AG08396 (cell line): ENCODE measurements around the gene MEX3C.

Experiments used
- DNase-seq: peaks from one replicate; pipeline ENCODE4 v3.0.0; 2012; ENCODE audit warnings: low spot score, mixed read lengths

The MEX3C gene

DNA sequence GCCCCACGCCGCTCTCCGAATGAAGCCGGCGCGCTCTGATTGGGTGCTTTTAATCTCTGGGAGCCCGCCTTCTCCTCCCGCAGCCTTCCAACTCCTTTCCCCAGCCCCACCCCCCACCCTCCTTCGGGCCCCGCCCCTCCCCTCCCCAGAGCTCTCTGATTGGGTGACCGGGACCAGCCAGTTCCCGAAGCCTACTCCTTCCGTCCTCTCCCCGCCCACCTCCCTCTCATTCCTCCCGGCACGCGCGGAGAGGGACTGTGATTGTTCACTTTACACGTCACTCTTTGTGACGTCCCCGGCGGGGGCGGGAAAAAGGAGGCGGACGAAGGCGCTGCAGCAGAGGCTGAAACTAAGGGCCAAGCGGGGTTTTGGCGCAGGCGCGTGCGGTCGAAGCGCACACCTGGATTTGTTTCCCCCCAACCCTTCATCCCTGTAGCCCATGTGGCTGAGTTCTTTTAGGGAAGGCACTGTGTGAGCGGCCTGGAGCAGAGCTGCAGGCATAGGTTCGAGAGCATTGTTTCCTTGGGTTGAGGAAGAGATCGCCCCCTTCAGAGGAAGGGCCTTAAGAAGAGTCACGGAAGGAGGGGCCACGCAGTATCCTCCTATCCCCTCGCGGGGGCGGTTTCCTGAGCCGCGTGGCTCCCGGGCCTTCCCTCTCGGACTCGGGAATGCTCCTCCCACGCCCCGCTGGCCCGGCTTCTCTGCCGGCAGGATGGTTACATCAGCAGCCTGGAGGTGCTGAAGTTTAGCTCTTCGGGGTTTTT is at the start of gene MEX3C:
TSS of gene MEX3C (minus strand) at position 21 of the 764 bp plus-strand sequence. CDS start 361 bp downstream, outside the sequence.
- DNase-seq, result peak; percentile 95

DNA sequence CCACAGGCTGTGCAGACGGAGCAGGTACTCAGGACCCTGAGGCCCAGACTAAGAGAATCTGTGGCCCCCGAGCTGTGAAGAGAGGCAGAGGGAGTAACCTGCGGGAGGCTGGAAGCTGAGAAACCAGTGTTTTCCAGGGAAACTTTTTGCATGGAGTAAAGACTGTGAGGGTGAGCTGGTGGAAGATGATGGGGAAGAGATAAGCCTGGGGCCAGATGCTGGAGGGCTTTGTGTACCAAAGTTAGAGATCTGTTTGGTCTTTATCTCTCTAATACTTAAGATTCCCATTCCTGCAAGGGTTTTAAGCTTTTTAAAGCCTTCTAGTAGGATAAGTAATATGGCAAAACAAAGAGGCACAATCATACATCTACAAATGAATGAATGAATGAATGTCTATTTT is 43.7 kb upstream of the MEX3C start:
- no peak for DNase-seq

DNA sequence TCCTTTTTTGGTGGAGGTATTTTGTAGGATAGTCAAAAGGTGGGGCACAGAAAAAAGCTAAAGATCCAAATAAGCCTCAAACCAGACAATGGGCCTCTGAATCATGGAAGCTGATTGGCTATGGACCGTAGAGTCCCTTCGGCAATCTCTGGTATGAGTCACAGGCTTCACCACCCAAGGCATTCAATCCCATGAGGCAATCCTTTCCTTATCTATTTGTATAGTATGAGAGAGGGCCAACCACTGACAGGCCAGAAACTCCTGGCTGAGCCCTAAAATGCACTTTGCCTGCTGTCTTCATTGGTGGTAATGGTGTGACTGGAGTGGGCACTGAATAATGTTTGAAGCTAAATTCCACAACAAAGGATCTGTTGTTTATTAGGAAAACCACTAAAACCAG is 38.7 kb upstream of the MEX3C start:
- DNase-seq, result peak; percentile 16

DNA sequence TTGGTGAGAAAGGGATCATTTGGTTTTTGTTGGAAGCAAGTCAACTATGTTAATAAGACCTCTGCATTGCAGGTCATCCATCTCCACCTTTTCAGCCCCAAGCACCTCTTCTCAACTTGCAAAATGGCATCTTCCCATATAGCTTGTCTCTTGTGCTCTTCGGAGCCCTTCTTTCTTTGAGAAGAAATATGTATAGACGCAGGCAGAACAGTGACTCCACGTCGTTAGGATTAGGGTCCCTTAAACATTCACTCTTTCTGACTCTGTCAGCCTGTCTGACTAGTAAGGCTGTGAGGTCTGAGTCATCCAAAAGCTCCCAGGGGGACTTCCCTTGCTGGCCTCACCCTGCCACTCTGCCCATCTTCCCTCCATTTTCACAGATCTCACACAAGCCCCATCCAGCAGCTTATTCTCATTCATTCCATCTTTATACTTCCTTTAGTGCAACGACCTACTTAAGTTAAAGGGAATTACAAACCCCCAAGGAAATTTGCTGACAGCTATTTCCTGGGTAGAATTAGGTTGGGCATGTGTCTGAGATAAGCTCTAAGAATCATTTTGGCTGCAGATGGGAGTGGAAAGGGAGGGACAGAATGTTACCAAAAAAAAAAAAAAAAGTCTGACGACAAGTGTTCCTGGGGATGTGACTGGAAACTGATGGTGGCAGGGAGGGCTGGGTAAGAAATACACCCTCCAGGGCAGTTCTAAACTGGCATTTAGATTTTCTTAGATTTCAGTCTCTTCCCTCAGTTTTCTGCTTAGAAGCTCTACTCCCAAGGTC is 37.7 kb upstream of the MEX3C start:
- no peak for DNase-seq

DNA sequence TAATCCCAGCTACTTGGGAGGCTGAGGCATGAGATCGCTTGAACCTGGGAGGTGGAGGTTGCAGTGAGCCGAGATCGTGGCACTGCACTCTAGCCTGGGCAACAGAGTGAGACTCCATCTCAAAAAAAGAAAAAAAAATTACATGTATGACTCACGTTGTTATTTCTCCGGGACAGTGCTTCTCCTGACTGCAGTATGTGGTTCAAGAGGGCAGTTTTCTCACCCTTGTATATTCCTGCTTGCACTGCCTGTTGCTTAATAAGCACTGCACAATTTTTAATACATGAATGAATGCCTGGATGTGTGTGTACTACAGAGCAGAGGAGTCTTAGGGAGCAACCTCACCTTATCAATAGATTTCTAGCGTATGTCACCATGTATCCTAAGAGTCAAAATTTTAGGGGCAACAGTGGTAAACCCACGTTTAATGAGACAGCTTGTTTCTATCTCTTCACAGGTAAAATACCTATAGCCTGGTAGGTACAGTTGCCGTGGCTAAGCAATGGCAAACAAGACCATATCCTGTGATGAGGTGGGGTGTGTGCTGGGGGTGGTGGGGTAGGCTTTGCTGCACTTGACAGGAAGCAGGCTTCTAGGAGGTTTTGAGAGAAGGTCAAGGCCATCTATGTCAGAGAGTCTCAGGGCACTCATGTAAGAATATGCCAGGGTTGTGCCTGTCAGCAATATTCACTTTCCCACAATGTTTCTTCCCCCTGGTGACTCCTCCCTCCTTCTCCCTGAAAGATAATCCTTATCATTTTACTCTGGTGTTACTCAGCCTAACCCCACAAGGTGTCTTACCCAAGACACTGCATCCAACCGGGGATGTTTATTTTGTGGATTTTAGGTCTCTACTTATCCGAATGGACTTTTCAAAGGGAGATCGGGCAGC is 36.9 kb upstream of the MEX3C start:
- no peak for DNase-seq

DNA sequence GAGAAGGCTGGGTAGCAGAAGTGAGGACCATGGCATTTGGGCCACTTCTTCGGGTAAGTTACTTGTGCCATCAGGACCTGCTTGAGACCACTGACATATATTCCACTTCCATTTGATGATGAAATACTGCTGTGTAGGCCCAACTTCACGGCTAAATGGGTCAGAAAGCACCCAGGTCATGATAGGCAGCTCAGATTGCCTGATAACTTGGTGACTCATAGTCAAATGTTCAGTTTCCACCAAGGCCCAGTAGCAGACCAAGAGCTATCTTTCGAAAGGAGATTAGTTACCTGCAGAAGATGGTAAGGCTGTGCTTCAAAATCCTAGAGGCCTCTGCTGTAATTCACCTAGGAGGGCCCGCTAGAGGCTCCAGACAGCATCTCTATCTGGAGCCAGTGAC is 31.8 kb upstream of the MEX3C start:
- no peak for DNase-seq

DNA sequence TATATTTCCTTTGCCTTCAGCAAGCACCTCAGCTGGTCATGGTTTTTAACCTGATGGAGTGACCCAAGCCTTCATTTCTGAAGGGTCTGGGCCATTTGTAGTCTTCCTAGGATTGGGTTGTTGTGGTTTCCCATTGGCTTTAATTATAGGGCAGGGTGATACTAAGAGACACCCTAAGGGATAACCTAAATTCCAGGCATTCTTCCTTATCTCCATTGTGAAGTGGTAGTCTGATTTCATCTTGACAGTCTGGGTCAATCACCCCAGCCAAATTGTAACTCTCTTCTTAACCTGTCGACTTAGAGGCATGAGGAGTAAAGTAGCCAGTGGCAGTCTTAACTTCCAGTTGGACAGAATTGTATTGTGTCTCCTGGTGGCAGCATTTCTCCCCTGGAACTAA is 30.2 kb upstream of the MEX3C start:
- no peak for DNase-seq

DNA sequence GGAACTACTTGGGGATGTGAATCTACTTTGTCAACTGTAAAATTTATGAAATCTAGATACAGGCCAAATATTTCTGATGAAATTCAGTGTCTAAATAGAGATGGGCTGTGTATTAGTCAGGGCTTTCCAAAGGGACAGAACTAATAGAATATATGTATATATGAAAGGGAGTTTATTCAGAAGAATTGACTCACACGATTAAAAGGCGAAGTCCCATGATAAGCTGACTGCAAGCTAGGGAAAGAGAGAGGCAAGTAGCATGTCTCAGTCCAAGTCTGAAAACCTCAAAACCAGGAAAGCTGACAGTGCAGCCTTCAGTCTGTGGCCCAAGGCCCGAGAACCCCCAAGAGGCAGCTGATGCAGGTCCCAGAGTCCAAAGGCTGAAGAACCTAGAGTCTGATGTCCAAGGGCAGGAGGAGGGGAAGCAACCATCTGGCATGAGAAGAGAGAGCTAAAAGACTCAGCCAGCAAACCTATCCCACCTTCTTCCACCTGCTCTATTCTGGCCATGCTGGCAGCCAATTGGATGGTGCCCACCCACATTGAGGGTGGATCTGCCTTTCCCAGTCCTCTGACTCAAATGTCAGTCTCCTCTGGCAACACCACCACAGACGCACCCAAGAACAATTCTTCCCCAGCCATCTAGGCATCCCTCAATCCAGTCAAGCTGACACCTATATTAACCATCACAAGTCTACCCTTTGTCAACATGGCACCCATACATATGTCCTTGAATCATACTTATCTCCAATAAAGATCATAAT is 29.3 kb upstream of the MEX3C start:
- DNase-seq, result no peak

DNA sequence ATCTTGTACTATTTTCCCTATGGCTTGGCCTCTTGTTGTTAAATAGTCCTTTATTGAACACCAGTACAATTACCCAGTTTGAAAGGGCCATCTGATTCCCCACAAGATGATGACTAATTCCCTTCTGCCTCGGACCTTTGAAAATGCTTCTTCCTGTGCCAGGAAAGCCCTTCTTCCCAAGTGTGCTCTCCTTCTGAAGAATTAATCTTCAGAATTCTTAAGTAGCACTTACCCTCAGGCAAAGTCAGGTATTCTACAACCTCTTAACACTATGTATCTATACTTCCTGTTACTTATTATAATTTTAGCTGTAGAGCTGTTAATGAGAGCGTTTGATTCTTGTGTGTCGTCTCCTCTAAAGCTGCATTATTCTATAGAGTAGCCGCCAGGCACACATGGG is 28.6 kb upstream of the MEX3C start:
- DNase-seq, result no peak

DNA sequence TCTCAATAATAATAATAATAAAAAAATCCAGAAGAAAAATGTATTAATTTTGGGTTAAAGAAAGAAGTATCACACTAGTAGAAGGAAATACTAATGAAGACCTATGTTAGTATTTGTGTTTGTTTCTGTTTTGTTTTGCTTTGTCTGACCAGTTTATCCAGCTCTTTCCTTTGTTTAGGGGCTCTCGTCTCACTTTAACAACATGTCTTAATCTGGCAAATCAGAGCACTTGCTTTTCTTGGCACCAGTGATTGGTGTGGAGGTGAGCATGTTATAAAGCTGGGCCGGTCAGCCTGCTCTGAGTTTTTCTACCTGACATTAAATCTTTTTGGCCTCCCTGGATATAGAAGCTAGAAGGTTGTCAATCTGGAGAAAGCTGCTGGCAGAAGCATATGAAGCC is 15.1 kb upstream of the MEX3C start:
- DNase-seq, result no peak

DNA sequence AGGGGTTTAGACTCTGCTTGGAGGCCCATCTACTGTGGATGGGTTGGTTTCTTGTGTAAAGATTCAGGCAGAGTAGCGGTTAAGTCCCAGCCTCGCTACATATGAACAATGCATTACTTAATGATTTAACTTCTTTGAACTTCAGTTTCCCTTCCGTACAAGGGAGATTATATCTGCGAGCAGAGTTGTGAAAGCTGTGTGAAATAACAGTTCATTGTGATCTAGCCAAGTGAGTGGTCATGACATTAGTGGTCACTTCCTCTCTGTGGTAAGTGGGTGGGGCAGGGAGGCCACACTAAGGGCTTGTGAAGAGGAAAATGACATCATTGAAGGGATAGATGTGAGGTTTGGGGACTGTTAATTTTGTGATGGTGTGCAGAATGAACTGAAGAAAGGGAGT is 14.1 kb upstream of the MEX3C start:
- peak; percentile 15 for DNase-seq

DNA sequence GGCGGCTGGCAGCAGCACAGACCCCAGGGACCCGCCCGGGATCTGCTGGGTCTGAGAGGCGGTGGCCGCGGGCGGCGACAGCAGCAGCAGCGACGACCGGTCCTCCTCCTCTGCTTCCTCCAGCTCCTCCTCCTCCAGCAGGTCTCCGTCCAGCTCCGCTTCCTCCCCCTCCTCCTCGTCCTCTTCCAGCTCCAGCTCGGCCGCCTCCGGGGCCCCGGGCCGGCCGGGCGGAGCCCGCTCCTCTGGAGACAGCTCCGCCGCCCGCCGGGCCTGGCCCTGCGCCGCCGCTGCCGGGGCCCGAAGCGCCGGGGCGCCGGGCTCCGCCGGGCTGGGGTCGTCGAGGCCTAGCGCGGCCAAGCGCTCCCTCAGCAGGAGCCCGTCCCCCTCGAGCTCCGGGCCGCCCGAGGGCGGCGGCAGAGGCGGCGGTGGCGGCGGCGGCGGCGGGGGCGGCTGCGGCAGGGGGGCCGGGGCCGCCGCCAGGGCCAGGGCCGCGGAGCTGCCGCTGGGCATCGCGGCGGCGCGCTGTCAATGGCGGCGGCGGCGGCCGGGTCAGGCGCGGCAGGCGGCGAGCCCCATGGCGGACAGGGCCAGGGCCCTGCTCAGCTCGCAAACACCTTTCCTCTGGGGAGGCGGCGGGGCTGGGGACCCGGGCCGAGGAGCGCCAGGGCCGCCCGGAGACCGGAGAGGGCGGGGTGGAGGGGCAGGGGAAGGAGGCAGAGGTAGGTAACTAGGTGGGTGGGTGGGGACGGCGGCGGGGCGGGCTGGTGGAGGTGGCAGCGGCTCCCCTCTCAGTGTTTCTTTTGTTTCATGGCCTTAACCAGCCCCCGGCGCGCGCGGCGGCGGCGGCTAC is 445 bp downstream of the MEX3C start:
- peak; percentile 59 for DNase-seq

DNA sequence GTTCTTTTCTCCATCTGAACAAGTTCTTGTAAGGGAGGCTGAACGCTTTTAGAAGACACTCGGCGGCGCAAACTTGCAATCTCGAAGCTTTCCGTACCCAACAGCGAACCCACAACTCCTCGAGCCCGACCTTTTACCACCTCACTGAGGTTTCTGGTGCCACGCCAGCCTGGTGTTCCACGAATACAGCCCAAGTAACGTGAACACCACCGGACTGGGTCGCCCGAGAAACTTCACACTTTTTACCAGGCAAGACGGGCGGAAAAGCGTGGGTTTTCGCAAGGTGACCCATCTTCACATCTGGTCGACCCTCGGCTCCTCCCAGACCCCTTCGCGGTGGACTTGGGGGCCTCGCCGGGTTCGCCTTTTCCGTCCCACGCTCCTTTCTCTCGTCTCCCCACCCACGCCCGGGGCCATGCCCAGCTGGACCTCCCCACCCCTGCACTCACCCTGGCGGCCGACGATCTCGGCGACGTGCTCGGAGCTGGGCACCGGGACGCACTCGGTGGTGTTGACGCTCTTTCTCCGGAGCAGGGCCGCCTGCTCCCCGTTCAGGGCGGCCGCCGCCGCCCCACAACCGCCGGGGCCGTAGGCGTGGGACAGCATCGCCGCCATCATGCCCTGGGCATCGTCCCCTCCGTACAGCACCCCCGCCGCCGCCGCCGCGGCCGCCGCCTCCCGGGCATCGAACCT is 1.2 kb downstream of the MEX3C start:
- DNase-seq, result peak; percentile 20

DNA sequence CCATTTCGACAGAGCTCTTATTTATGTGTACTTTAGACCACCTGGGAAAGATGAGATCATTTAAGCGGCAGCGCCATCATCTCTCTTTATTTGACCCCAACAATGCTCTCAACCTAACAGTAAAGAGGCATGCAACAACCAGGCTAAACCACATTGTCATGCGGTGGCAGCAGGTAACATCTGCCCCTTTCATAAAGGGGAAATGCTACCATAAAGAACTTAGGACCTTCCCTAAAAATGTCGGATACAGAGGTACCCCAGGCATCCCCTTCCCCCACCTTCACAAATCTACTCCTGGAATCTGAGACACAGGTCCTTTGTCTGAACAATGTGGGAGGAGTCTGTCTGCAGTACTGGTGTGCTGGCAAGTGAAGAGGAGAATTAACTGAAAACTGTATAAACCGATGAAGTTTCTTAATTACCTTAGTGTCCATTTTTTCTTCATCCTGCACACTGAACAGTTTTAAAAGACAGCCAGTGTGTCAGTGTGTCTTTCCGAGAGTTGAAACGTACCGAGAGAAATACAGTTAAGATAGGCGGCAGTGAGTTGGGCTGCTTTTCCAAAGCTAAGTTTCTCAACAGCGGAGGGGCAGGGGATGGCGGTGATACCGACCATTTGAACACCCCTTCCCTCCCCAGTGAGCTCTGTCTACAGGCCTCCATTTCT is 1.9 kb downstream of the MEX3C start:
- peak; percentile 8 for DNase-seq

DNA sequence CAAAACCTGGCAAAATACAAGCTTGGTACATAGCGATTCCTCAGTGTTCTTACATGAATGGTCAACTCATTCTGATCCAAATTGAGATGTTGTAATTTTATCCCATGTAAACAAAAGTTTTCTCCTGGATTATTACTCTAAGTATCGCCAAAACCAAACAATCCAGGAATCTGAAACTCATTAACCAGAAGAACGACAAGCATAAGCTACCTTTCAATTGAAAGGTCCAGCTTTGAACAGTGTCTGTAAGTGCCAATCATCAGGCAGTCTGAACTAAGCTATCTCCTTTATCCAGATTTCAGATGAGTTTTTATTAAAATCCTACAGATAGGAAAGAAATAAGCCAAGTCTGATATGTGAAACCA is 2.4 kb downstream of the MEX3C start:
- DNase-seq, result no peak

DNA sequence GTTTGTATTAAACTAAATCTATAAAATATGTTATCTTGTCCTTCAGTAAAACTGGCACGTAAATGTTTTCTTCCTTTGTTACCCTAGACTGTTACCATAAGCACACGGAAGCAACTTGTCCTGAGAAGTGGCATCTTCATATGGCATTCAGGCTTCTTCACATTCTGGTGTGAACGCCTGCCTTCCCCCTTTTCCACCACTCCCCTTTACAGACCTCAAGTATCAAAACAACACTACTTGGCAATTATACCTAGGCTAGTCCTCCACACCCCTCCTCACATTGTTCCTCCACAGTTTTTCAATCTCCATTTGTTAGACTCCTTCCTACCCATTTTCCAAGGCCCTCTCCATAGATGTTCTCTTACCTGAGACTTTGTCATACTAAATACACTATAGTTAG is 2.9 kb downstream of the MEX3C start:
- DNase-seq, result no peak

DNA sequence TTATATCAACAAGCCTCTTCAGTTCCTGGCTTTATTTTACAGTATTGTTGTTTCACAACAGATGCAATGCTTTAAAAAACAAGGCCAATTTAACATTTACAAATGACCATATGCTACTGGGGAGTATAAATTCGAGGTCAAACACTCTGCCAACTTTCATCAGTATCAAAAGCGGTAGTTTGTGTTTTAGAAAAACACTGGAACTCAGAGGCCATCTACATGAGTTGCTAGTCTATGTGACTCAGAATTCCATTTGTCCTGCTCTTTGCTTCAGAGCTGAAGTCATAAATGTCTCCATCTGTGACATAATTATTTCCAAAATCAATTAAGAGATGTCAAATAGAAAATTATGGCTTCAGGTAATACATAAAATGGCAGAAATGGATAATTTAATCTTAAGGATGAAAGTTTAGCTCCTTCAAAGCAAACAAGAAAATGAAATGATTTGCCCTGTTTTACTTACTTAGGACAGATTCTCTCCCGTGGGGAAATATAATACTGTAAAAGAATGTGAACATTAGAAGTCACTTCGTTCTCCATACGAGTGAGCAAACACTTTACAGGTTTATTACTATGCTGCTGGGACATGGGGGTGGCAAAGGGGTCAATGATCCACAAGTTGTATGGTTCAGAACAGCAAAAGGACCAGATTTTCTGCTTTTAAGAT is 3.7 kb downstream of the MEX3C start:
- DNase-seq, result peak; percentile 24

DNA sequence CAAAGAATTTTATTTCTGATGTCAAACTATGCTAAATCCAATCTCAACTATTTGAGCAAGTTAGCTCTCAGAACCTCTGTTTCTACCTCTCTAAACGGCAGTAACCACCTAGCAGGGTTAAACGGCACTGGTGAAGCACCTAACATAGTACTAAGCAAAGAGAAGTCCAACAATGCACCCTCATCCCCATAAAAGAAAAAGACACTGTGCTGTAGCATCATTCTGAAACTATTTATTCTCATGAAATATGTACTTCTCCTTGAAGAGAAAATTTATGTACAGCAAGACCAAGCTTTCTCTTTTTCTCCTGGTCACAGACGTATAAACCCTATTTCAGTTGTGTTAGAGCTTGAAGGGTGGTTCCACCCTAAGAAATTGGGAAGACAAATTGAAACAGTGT is 4.8 kb downstream of the MEX3C start:
- no peak for DNase-seq

DNA sequence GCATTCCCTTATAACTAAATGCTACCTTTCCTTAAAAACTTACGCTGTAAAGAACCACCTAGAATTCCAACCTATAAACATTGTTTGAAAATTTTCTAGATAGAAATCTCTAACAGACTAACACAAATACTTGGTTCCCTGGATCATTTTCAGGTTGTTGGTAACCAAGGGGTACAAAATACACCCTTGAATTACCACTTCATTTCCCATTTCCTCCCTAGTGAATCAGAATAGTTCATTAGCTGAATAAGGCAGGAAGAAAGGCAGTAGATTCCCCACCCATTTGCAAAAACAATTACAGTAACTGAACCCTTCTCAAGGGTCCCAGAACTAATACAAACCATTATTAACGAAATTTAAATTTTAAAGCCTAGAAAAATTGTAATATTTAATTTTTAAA is 5.5 kb downstream of the MEX3C start:
- no peak for DNase-seq
